Spleen (tissue), 11 donors: Measurements from ENCODE around the gene KCNK5. TPM values are rescaled to one million over a fixed set of nuclear protein-coding genes. Genes with fewer than 3 reads are reported as not detected.

Source experiments
- DNase-seq: peaks from one replicate; pipeline ENCODE4 v3.0.0-alpha.2; 2020
- H3K27ac ChIP-seq, 8 donors: fragments of 200-600 bp; sonication (generic) in 7 of 8; 1 replicate in 4 of 8; 2 replicates in 4 of 8; pipeline versions ENCODE4 v1.5.0 to v1.8.0; 2016 to 2021; ENCODE audit warnings: inconsistent platforms in 4 of 8, mild to moderate bottlenecking in 4 of 8, moderate library complexity in 1 of 8
- H3K27me3 ChIP-seq, 7 donors: fragments of 200-600 bp; sonication (generic) in 6 of 7; replicated peaks in 1 of 7; 1 replicate in 4 of 7; 2 replicates in 3 of 7; pipeline versions ENCODE4 v1.5.0 to v1.8.0; 2016 to 2021; ENCODE audit warnings: inconsistent platforms in 3 of 7, mild to moderate bottlenecking in 1 of 7
- H3K36me3 ChIP-seq, 6 donors: fragments of 200-600 bp; sonication (generic) in 5 of 6; 1 replicate in 4 of 6; 2 replicates in 2 of 6; pipeline versions ENCODE4 v1.5.0 to v1.8.0; 2016 to 2021; ENCODE audit warnings: inconsistent platforms in 2 of 6
- H3K4me1 ChIP-seq, 6 donors: fragments of 200-600 bp; sonication (generic) in 5 of 6; 1 replicate in 3 of 6; 2 replicates in 3 of 6; pipeline versions ENCODE4 v1.5.0 to v1.8.0; 2016 to 2021; ENCODE audit warnings: inconsistent platforms in 3 of 6
- H3K4me3 ChIP-seq, 8 donors: fragments of 200-600 bp; sonication (generic) in 7 of 8; 1 replicate in 4 of 8; 2 replicates in 4 of 8; pipeline versions ENCODE4 v1.5.0 to v1.8.0; 2016 to 2021; ENCODE audit warnings: inconsistent platforms in 4 of 8, mild to moderate bottlenecking in 4 of 8, moderate library complexity in 2 of 8
- H3K9me3 ChIP-seq, 8 donors: fragments of 200-600 bp; sonication (generic) in 7 of 8; 1 replicate in 4 of 8; 2 replicates in 4 of 8; pipeline versions ENCODE4 v1.5.0 to v1.8.0; 2016 to 2021; ENCODE audit warnings: inconsistent platforms in 4 of 8
- POLR2A ChIP-seq, 3 donors: fragments of 450-650 bp; IDR thresholded peaks; one replicate each; pipeline ENCODE4 v1.5.1; 2017; ENCODE audit warnings: antibody characterized with exemption in 3 of 3, mild to moderate bottlenecking in 1 of 3
- POLR2AphosphoS5 ChIP-seq, 3 donors: sonication (generic); formaldehyde crosslinking; IDR thresholded peaks; one replicate each; pipeline ENCODE4 v1.5.1; 2017; ENCODE audit warnings: antibody characterized with exemption in 3 of 3
- WGBS, 5 donors: extraction: QIAGEN DNeasy Blood & Tissue Kit in 3 of 5; methylation state at CpG; one replicate each; pipeline versions ENCODE4 v1.1.5 to v1.1.7; 2013 to 2018; 5-methylcytosine and 5-hydroxymethylcytosine counted together
- intact Hi-C: fragments of 100-400 bp; cut with DNase I; formaldehyde crosslinking; loops from one replicate; pipeline ENCODE4 v1.15.0; 2023; ENCODE audit warnings: low total_unique reads
- polyA plus RNA-seq, 3 donors: library from polyadenylated mRNA; stranded (reverse); fragments of 200-250 nt; gene quantifications; one replicate each; pipeline ENCODE4 v1.2.1, GENCODE V29; 2013
- total RNA-seq, 7 donors: library from RNA; depleted of rRNA in 3 of 7; stranded (reverse); fragments of >200 nt in 3 of 7; fragmentation: NEBNext Ultra II Directional in 4 of 7; extraction: Animal tissue kit (Norgen Biotek cat#: 25700) in 4 of 7; gene quantifications; one replicate each; pipeline versions ENCODE4 v1.1.0 to v1.2.1, GENCODE V29; 2016 to 2021
- TF ChIP-seq, protein P1 (sequence below), 11 experiments: fragments of 200-600 bp in 7 of 11; fragments of 450-650 bp in 4 of 11; sonication (generic) in 4 of 11; IDR thresholded peaks in 8 of 11; conservative IDR thresholded peaks in 3 of 11; 1 replicate in 7 of 11; 2 replicates in 4 of 11; pipeline versions ENCODE4 v1.4.0 to v1.8.0; 2016 to 2021; ENCODE audit warnings: antibody characterized with exemption in 11 of 11, inconsistent platforms in 4 of 11, mild to moderate bottlenecking in 1 of 11
- donor health status: healthy with polysubstance abuse.
- donor health status: DM: no; HTN: no; CAD: no; lungs with moderate emphysema.
- donor health status: DM: no; HTN: no; CAD: no.
- donor health status: Bipolar disorder and iron deficiency.
- donor health status: healthy.
- donor health status: DM: no; HTN: no; CAD: no.
- donor health status: DM: yes; HTN: yes; CAD: no.

The KCNK5 gene
- total and polyA plus RNA-seq, 10 donors, result 0.52 to 5.9 (median 3.2) TPM

DNA sequence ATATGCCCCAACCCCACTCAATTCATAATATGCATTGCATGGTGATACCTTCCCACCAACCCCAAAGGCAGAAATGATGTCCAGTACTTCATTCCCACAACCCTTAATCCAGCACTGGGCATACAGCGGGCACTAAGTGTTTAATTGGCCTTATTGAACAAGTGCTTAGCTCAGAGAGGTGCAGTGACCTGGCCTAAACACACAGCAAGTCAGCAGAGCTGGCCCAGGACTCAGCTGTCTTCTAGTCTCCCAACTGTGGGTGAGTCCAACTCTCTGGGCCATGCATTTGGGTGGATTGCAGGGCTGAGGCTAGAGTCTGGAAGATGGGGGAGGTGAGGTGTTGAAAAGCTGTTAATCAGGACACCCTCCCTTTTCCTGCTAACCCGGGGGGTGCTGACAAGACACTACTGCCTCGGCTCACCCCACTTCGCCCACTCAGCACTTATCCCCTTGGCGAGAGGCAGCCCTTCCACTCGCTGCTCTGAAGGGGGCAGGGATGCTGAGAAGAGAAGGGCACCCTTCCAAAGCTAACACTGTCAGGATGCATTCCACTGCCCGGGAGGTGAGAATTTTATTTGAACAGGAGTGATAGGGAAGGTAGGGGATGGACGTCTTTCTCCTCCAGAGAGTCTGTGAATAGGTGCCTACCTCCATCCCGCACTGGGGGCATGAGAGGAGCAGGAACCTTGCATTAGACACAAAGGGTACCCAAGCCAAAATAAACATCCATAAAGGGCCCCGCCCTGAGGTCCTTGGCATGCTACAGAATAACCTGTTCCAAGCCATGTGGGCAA lies 14.2 kb downstream of the KCNK5 start:
- Histone ChIP-seq H3K27ac (no peak overlapping the region), H3K4me3 (no peak overlapping the region), H3K36me3 (no peaks in the 10 kb centered on the region), H3K9me3 (no peaks in the 10 kb centered on the region), H3K27me3 (no peaks in the 10 kb centered on the region), H3K4me1 (peaks cover 0 to 82% (median 21%) of the 10 kb centered on the region in 6 donors)
- TF ChIP-seq, protein P1, sequence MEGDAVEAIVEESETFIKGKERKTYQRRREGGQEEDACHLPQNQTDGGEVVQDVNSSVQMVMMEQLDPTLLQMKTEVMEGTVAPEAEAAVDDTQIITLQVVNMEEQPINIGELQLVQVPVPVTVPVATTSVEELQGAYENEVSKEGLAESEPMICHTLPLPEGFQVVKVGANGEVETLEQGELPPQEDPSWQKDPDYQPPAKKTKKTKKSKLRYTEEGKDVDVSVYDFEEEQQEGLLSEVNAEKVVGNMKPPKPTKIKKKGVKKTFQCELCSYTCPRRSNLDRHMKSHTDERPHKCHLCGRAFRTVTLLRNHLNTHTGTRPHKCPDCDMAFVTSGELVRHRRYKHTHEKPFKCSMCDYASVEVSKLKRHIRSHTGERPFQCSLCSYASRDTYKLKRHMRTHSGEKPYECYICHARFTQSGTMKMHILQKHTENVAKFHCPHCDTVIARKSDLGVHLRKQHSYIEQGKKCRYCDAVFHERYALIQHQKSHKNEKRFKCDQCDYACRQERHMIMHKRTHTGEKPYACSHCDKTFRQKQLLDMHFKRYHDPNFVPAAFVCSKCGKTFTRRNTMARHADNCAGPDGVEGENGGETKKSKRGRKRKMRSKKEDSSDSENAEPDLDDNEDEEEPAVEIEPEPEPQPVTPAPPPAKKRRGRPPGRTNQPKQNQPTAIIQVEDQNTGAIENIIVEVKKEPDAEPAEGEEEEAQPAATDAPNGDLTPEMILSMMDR (IDR thresholded peaks at IDR 0.05 in 8 of 11, conservative IDR thresholded peaks at IDR 0.05 in 3 of 11), result no peak
- TF ChIP-seq POLR2AphosphoS5 (IDR thresholded peaks at IDR 0.05) (no peak), POLR2A (IDR thresholded peaks at IDR 0.05) (no peak)
- intact Hi-C loops, result no loop called here
- 63 to 81% (median 71%) methylated on average over 9 to 10 of the region's 10 CpGs for WGBS, 5 donors
- no peak for DNase-seq

DNA sequence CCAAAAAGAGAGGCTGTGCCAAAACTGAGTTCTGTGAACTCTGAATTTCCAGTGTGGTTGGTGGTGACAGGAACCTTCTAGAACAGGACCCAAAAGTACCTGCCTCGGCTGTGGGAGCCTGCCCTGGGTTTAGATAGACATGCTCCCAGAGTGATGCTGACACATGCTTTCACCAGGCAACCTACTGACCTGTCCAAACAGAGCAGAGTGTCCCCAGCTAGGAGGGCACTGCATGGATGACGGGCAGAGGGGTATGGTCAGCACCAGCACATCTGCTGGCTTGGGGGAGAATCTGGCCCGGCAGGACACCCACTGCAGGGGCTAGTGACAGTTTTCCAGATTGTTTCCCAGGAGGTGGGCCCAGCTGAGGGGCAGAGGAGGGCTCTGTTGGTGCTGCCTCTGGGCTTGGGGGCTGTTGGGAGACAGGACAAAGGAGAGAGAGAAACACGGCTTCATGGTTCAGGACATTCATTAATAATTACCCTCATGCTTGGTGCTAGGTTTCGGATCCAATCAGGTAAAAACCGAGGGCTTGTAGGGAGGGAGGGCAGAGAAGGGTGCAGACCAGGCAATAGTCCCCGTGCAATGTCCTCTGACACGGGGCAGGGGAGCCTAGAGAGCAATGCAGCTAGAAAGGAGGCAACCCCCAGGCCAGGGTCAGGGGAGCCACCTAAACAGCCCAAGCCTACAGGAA lies 15.0 kb downstream of the KCNK5 start:
- WGBS, 5 donors, result 77 to 93% (median 83%) methylated on average over 8 of the region's 8 CpGs
- Histone ChIP-seq H3K27ac (no peak overlapping the region), H3K9me3 (no peaks in the 10 kb centered on the region), H3K36me3 (no peaks in the 10 kb centered on the region), H3K27me3 (no peaks in the 10 kb centered on the region), H3K4me3 (no peak overlapping the region), H3K4me1 (peaks cover 0 to 82% (median 26%) of the 10 kb centered on the region in 6 donors)
- intact Hi-C loops, result no loop called here
- TF ChIP-seq POLR2AphosphoS5 (IDR thresholded peaks at IDR 0.05) (no peak), POLR2A (IDR thresholded peaks at IDR 0.05) (no peak)
- TF ChIP-seq, protein P1 (IDR thresholded peaks at IDR 0.05 in 8 of 11, conservative IDR thresholded peaks at IDR 0.05 in 3 of 11), result no peak
- no peak for DNase-seq

DNA sequence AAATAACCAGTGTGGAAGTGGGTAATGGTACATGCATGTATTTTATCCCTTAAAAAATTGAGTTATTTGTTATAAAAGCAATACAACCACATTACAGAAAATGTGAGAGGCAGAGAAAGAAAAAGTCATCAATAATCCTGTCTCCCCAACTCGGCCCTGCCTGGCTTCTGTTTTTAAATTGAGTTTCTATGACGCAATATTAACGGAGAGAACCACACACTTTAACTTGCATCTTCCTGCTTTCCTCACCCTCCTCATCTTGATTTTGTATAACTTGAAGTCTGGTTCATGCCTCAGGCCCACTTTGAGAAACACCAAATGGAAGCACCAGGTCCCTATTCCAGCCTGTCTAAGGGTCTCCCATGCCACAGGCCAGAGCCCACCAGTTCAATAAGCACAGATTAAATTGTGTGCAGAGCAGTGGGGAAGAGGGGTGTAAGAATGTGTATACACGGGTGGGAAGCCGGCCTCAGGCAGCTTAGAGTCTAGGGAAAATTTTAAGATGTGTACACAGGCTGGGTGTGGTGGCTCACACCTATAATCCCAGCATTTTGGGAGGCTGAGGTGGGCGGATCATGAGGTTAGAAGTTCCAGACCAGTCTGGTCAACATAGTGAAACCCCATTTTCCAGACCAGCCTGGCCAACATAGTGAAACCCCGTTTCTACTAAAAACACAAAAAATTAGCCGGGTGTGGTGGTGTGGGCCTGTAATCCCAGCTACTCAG lies 15.9 kb downstream of the KCNK5 start:
- Histone ChIP-seq H3K27me3 (no peaks in the 10 kb centered on the region), H3K27ac (peak overlapping the region in 2 of 8 donors; percentile 32 to 41), H3K4me3 (no peak overlapping the region), H3K4me1 (peaks cover 0 to 82% (median 24%) of the 10 kb centered on the region in 6 donors), H3K9me3 (no peaks in the 10 kb centered on the region), H3K36me3 (no peaks in the 10 kb centered on the region)
- intact Hi-C loops, result no loop called here
- TF ChIP-seq, protein P1 (IDR thresholded peaks at IDR 0.05 in 8 of 11, conservative IDR thresholded peaks at IDR 0.05 in 3 of 11), result no peak
- no peak for TF ChIP-seq POLR2A (IDR thresholded peaks at IDR 0.05)
- no peak for TF ChIP-seq POLR2AphosphoS5 (IDR thresholded peaks at IDR 0.05)
- 64 to 88% (median 82%) methylated on average over 8 of the region's 8 CpGs for WGBS, 5 donors
- no peak for DNase-seq
